ENCODE data around the gene PANK4. TPM values are rescaled to one million over a fixed set of nuclear protein-coding genes. Genes with fewer than 3 reads are reported as not detected.

The PANK4 gene
- total and polyA plus RNA-seq, 2 of the 8 experiments (the other 6 are each of a cell fraction or from before 2014, with no cell fraction given), result 20.1 to 29.7 TPM

DNA sequence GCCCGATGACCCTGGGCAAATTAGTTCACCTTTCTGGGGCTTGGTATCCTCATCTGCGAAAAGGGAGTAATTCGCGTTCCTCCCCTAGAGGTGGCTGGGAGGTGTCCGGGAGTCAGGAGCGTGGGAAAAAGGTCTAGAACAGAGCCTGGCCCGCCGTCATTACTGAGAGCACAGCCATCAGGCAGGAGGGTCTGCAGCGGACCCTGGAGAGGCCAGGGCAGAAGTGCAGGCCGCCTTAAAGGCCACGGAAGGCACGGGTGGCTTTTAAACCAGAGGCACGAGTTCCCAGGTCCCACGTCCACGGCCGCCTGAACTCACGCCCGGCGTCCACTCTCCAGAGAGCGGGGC lies 850 bp downstream of the PANK4 start:
- 15% methylated on average over 15 of the region's 20 CpGs; no CpG with 5 or more reads in 1 of the 2 experiments for WGBS, 2 experiments (ENCODE audit: extremely low coverage in 1 of 2, insufficient coverage in 1 of 2, insufficient read length in 1 of 2, insufficient replicate concordance in 2 of 2, low coverage in 1 of 2, low lambda C conversion rate in 2 of 2, missing lambda C conversion rate in 1 of 2)
- H3K27me3 ChIP-seq (replicated peaks in 1 of 4; ENCODE audit: control insufficient read depth in 3 of 4, extremely low read depth in 1 of 4, insufficient read depth in 3 of 4, low read length in 3 of 4), result peaks cover 16 to 38% (median 36%) of the 10 kb centered on the region in 4 experiments
- H4K8ac ChIP-seq (ENCODE audit: extremely low read depth, insufficient read depth, low read length), result no peak overlapping the region
- peak overlapping the region in 3 of 4 experiments; percentile 34 to 64 (median 53); a peak in 5 of 7 replicates for H3K9ac ChIP-seq (replicated peaks in 1 of 4; ENCODE audit: extremely low read depth in 1 of 4, low read depth in 3 of 4, low read length in 3 of 4)
- H3K23me2 ChIP-seq (ENCODE audit: low read depth, low read length), result peaks cover 7% of the 10 kb centered on the region; the same call in 1 of the 2 replicates
- H3K4me1 ChIP-seq (replicated peaks in 1 of 4; ENCODE audit: control insufficient read depth in 3 of 4, insufficient read depth in 4 of 4, low read length in 3 of 4), result peaks cover 0 to 34% (median 18%) of the 10 kb centered on the region in 4 experiments; a peak in 6 of 7 replicates
- H2BK15ac ChIP-seq (ENCODE audit: low read length), result no peak overlapping the region
- peak in 1 of 3 experiments; percentile 1; a peak in 1 of 4 replicates for TF ChIP-seq CTCF (IDR thresholded peaks at IDR 0.05; ENCODE audit: control extremely low read depth in 1 of 3, insufficient read depth in 1 of 3, low read depth in 1 of 3, low read length in 3 of 3)
- TF ChIP-seq KDM5A (IDR thresholded peaks at IDR 0.05; ENCODE audit: low read length), result no peak
- peaks cover 29% of the 10 kb centered on the region for H3K79me1 ChIP-seq (ENCODE audit: low read depth, low read length)
- CTCF ChIA-PET (ENCODE audit: partially characterized antibody), result interaction anchor here (1.0 to 4.9 kb wide), 7 partner anchors 10 to 793 kb away, joined by 3 to 27 read pairs (median 3); no protein-coding TSS in a partner anchor
- no peak overlapping the region for H3K27ac ChIP-seq (ENCODE audit: low read depth, low read length)
- no peak overlapping the region for H4K91ac ChIP-seq (replicated peaks; ENCODE audit: insufficient read length, low read length)
- peak overlapping the region; percentile 51 to 94 (median 90) for H3K4me3 ChIP-seq (ENCODE audit: extremely low read depth in 1 of 4, insufficient read depth in 2 of 4, low read depth in 3 of 4, low read length in 4 of 4)
- no peak overlapping the region for H2BK120ac ChIP-seq (replicated peaks; ENCODE audit: low read depth, low read length)
- H3K9me3 ChIP-seq (ENCODE audit: insufficient read depth in 2 of 2, low read depth in 1 of 2, low read length in 1 of 2), result no peaks in the 10 kb centered on the region
- no peak overlapping the region for H3K23ac ChIP-seq (ENCODE audit: insufficient read length)
- H3K14ac ChIP-seq (ENCODE audit: insufficient read length), result no peak overlapping the region
- no peak overlapping the region for H3K56ac ChIP-seq (replicated peaks; ENCODE audit: insufficient read length, low read depth, low read length)
- peak overlapping the region; percentile 32; the same call in 1 of the 2 replicates for H3K18ac ChIP-seq (ENCODE audit: extremely low read depth, low read length)
- H3K4ac ChIP-seq (replicated peaks; ENCODE audit: insufficient read length, low read depth, low read length), result no peak overlapping the region
- peaks cover 14 to 44% of the 10 kb centered on the region in 2 experiments for H3K79me2 ChIP-seq (ENCODE audit: control insufficient read depth in 1 of 2, insufficient read depth in 2 of 2, low read length in 2 of 2)
- H4K5ac ChIP-seq (ENCODE audit: insufficient read length, low read depth, low read length), result no peak overlapping the region
- FAIRE-seq, result no peak
- no peak overlapping the region for H2BK12ac ChIP-seq (ENCODE audit: low read depth, low read length)
- no peak overlapping the region for H2BK20ac ChIP-seq (ENCODE audit: low read length)
- H2AFZ ChIP-seq (ENCODE audit: low read length), result no peak overlapping the region
- H2BK5ac ChIP-seq (ENCODE audit: low read depth, low read length), result no peak overlapping the region
- POLR2A ChIA-PET (ENCODE audit: partially characterized antibody), result interaction anchor here (1.2 to 3.2 kb wide), 10 partner anchors 10 to 109 kb away, joined by 3 to 13 read pairs (median 5); no protein-coding TSS in a partner anchor
- H2AK5ac ChIP-seq (ENCODE audit: low read depth, low read length), result no peak overlapping the region
- H4K20me1 ChIP-seq (replicated peaks in 1 of 2; ENCODE audit: control insufficient read depth in 1 of 2, insufficient read depth in 2 of 2, low read length in 2 of 2), result peaks cover 36 to 42% of the 10 kb centered on the region in 2 experiments
- H3K4me2 ChIP-seq (ENCODE audit: insufficient read depth in 1 of 2, low read depth in 2 of 2, low read length in 2 of 2), result peak overlapping the region; percentile 78 to 94
- DNase-seq (ENCODE audit: low read depth in 1 of 2, low spot score in 2 of 2), result no peak
- peaks cover 3 to 8% (median 6%) of the 10 kb centered on the region in 4 experiments; a peak in 6 of 8 replicates for H3K36me3 ChIP-seq (ENCODE audit: control insufficient read depth in 2 of 4, insufficient read depth in 4 of 4, low read length in 3 of 4)

Data from H1 (cell line).